ENCODE measurements around the gene PRXL2A. TPM values are rescaled to one million over a fixed set of nuclear protein-coding genes. Genes with fewer than 3 reads are reported as not detected.

PRXL2A gene
- total and polyA plus RNA-seq, 2 of the 4 experiments (the other 2 are of a cell fraction): 0.90 to 0.92 TPM

DNA sequence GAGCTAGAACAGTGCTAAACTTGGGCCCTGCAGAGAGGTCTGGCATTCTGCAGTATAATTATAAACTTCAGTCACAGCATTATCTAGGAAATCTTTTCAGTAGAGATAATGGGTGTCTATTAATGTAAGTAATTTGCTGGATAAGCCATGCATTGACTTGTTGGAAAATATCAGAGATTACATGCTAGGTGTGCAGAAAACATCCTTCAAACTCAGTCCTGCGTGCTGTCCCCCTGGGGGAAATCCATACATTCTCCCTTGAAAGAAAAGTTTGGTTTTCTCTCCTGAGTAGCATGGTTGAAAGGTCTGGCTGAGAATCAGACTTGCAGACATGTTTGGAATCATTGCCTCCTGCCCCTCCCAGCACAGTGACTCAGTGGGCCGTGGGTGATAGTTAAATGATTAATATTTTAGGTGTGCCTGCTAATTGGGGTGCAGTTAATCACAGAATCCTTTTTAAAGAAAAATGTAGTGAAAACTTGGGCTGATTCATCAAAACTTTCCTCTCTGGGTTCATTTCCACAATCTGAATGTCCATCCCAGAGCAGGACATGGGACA lies 13.9 kb upstream of the PRXL2A start:
- Histone ChIP-seq H2AK9ac (replicated peaks; ENCODE audit: low read depth, low read length, poor library complexity) (no peak overlapping the region), H3K27me3 (ENCODE audit: control insufficient read depth, insufficient read depth, low read length) (no peaks in the 10 kb centered on the region; the same call in 1 of the 2 replicates), H2AK5ac (ENCODE audit: low read depth, low read length) (no peak overlapping the region), H3K56ac (ENCODE audit: extremely low read depth, insufficient read depth, low read length) (no peak overlapping the region), H3K9me3 (ENCODE audit: control insufficient read depth, insufficient read depth, low read length) (no peaks in the 10 kb centered on the region), H2BK20ac (ENCODE audit: low read depth, low read length) (no peak overlapping the region), H4K20me1 (ENCODE audit: insufficient read depth, low read length) (no peaks in the 10 kb centered on the region), H3K18ac (ENCODE audit: low read depth, low read length) (no peak overlapping the region), H3K4me3 (ENCODE audit: insufficient read depth, low read depth, low read length) (no peak overlapping the region), H3K79me1 (ENCODE audit: low read depth in 1 of 2, low read length in 2 of 2) (no peaks in the 10 kb centered on the region), H2BK5ac (ENCODE audit: low read depth, low read length, poor library complexity, severe bottlenecking) (no peak overlapping the region), H4K5ac (ENCODE audit: low read depth, low read length) (no peak overlapping the region), H3K4me2 (ENCODE audit: low read depth, low read length) (no peak overlapping the region), H3K14ac (replicated peaks; ENCODE audit: low read depth, low read length) (no peak overlapping the region), H2BK120ac (ENCODE audit: low read depth, low read length) (no peak overlapping the region), H3K27ac (ENCODE audit: insufficient read depth, low read length) (no peak overlapping the region), H2BK15ac (ENCODE audit: low read depth, low read length) (no peak overlapping the region), H4K8ac (ENCODE audit: low read depth in 2 of 2, low read length in 2 of 2) (no peak overlapping the region), H3K9ac (ENCODE audit: low read depth, low read length) (no peak overlapping the region), H3K4me1 (ENCODE audit: control insufficient read depth, insufficient read depth, low read length) (no peaks in the 10 kb centered on the region), H4K91ac (ENCODE audit: insufficient read depth, low read depth, low read length) (no peak overlapping the region), H3K9me1 (ENCODE audit: insufficient read depth, low read length) (no peaks in the 10 kb centered on the region), H3K23ac (ENCODE audit: low read depth, low read length) (no peak overlapping the region), H3K36me3 (ENCODE audit: control insufficient read depth, insufficient read depth, low read length) (no peaks in the 10 kb centered on the region), H3K4ac (ENCODE audit: low read depth, low read length) (no peak overlapping the region), H2AFZ (replicated peaks; ENCODE audit: low read length, poor library complexity) (no peak overlapping the region)
- ChIA-PET POLR2A (ENCODE audit: unreplicated experiment) (no interaction called here), CTCF (interaction anchor here (0.6 kb wide), 1 partner anchor 19 kb away, joined by 3 read pairs; no protein-coding TSS in a partner anchor)
- WGBS, 2 experiments (ENCODE audit: extremely low coverage in 2 of 2, insufficient read length in 1 of 2): no CpG with 5 or more reads among the region's 2 CpGs
- DNase-seq (no peak), ATAC-seq (ENCODE audit: low read depth) (no peak)
- dilution Hi-C loops (cut with HindIII; ENCODE audit: low sequenced_read_pairs, unreplicated experiment): no loop called here
- TF ChIP-seq SMC3 (IDR thresholded peaks at IDR 0.05; ENCODE audit: low read depth, low read length) (no peak), RCOR1 (IDR thresholded peaks at IDR 0.05; ENCODE audit: insufficient replicate concordance, low read length) (no peak), MAZ (IDR thresholded peaks at IDR 0.05; ENCODE audit: borderline replicate concordance, low read depth, low read length) (no peak), RFX5 (IDR thresholded peaks at IDR 0.05; ENCODE audit: low read depth, low read length) (no peak), BHLHE40 (IDR thresholded peaks at IDR 0.05; ENCODE audit: low read depth, low read length) (no peak), MAFK (IDR thresholded peaks at IDR 0.05; ENCODE audit: low read depth, low read length) (no peak), FOS (IDR thresholded peaks at IDR 0.05; ENCODE audit: low read depth, low read length) (no peak), NFE2L2 (IDR thresholded peaks at IDR 0.05; ENCODE audit: low read depth, low read length) (no peak)
- TF ChIP-seq, protein P1, sequence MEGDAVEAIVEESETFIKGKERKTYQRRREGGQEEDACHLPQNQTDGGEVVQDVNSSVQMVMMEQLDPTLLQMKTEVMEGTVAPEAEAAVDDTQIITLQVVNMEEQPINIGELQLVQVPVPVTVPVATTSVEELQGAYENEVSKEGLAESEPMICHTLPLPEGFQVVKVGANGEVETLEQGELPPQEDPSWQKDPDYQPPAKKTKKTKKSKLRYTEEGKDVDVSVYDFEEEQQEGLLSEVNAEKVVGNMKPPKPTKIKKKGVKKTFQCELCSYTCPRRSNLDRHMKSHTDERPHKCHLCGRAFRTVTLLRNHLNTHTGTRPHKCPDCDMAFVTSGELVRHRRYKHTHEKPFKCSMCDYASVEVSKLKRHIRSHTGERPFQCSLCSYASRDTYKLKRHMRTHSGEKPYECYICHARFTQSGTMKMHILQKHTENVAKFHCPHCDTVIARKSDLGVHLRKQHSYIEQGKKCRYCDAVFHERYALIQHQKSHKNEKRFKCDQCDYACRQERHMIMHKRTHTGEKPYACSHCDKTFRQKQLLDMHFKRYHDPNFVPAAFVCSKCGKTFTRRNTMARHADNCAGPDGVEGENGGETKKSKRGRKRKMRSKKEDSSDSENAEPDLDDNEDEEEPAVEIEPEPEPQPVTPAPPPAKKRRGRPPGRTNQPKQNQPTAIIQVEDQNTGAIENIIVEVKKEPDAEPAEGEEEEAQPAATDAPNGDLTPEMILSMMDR (conservative IDR thresholded peaks at IDR 0.05; ENCODE audit: low read depth, low read length): no peak
- TF ChIP-seq, protein P2, sequence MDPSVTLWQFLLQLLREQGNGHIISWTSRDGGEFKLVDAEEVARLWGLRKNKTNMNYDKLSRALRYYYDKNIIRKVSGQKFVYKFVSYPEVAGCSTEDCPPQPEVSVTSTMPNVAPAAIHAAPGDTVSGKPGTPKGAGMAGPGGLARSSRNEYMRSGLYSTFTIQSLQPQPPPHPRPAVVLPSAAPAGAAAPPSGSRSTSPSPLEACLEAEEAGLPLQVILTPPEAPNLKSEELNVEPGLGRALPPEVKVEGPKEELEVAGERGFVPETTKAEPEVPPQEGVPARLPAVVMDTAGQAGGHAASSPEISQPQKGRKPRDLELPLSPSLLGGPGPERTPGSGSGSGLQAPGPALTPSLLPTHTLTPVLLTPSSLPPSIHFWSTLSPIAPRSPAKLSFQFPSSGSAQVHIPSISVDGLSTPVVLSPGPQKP (IDR thresholded peaks at IDR 0.05; ENCODE audit: borderline replicate concordance, low read depth, low read length): no peak
- TF ChIP-seq, protein P3, sequence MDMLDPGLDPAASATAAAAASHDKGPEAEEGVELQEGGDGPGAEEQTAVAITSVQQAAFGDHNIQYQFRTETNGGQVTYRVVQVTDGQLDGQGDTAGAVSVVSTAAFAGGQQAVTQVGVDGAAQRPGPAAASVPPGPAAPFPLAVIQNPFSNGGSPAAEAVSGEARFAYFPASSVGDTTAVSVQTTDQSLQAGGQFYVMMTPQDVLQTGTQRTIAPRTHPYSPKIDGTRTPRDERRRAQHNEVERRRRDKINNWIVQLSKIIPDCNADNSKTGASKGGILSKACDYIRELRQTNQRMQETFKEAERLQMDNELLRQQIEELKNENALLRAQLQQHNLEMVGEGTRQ (IDR thresholded peaks at IDR 0.05; ENCODE audit: low read depth, low read length): no peak
- BruUV-seq (replicated peaks): no TSS peak
- intact Hi-C loops (cut with micrococcal nuclease): no loop called here
- in situ Hi-C loops (cut with MboI; ENCODE audit: low sequenced_read_pairs): no loop called here

All from IMR-90 (cell line).